HL-60 (cell line): ENCODE measurements around the gene NT5C3A.

Experiments used
- DNase-seq, 2 experiments: peaks; one replicate each; pipeline ENCODE4 v3.0.0-alpha.2; 2010 to 2020; ENCODE audit warnings: low read depth in 1 of 2, low spot score in 1 of 2
- H3K27ac ChIP-seq: fragments of 250-450 bp; sonication (Bioruptor Pico); replicated peaks from 2 replicates; pipeline ENCODE4 v1.5.1; 2020; ENCODE audit warnings: mild to moderate bottlenecking, moderate library complexity
- H3K27me3 ChIP-seq: fragments of 250-450 bp; sonication (Bioruptor Pico); 2 replicates; pipeline ENCODE4 v1.5.1; 2021; ENCODE audit warnings: mild to moderate bottlenecking, moderate library complexity; ENCODE audit not compliant: insufficient read depth, poor library complexity, severe bottlenecking
- H3K4me3 ChIP-seq: replicated peaks from 2 replicates; pipeline ENCODE4 v1.5.1; 2011; ENCODE audit warnings: mild to moderate bottlenecking, control low read depth, low read length; ENCODE audit not compliant: insufficient read depth
- CTCF ChIP-seq: IDR thresholded peaks from one replicate; pipeline ENCODE4 v1.5.1; 2011; ENCODE audit warnings: low read length, control low read depth, inconsistent platforms; ENCODE audit not compliant: insufficient read depth
- GABPA ChIP-seq: IDR thresholded peaks from 2 replicates; pipeline ENCODE4 v1.6.1; 2012; ENCODE audit warnings: low read depth
- POLR2AphosphoS5 ChIP-seq: IDR thresholded peaks from 2 replicates; pipeline ENCODE4 v1.6.1; 2012; ENCODE audit warnings: low read depth
- REST ChIP-seq: IDR thresholded peaks from 2 replicates; pipeline ENCODE4 v1.6.1; 2012; ENCODE audit warnings: low read depth; ENCODE audit not compliant: insufficient replicate concordance
- SPI1 ChIP-seq: IDR thresholded peaks from 2 replicates; pipeline ENCODE4 v1.6.1; 2012; ENCODE audit warnings: low read depth, mild to moderate bottlenecking, borderline replicate concordance

NT5C3A gene

GRCh38 chr7:33072471-33072870 is 9.9 kb upstream of the NT5C3A start:
- TF ChIP-seq GABPA (no peak), POLR2AphosphoS5 (no peak), CTCF (no peak), REST (no peak), SPI1 (no peak)
- Histone ChIP-seq H3K27ac (no peak overlapping the region), H3K27me3 (no peaks in the 10 kb centered on the region), H3K4me3 (no peak overlapping the region)
- DNase-seq = no peak

- H3K4me3 ChIP-seq = no peak overlapping the region
- TF ChIP-seq SPI1 (no peak), CTCF (no peak), GABPA (no peak), REST (no peak), POLR2AphosphoS5 (no peak)
- no peaks in the 10 kb centered on the region for H3K27me3 ChIP-seq
- no peak overlapping the region for H3K27ac ChIP-seq
- no peak for DNase-seq
These were observed 8.3 kb upstream of the NT5C3A start for GRCh38 chr7:33070831-33071230.

GRCh38 chr7:33070277-33070676 is 7.7 kb upstream of the NT5C3A start:
- no peaks in the 10 kb centered on the region for H3K27me3 ChIP-seq
- no peak overlapping the region for H3K4me3 ChIP-seq
- TF ChIP-seq CTCF = no peak
- TF ChIP-seq POLR2AphosphoS5 = no peak
- TF ChIP-seq SPI1 = no peak
- no peak for TF ChIP-seq REST
- TF ChIP-seq GABPA = no peak
- H3K27ac ChIP-seq = no peak overlapping the region
- no peak for DNase-seq
